ENCODE measurements around the gene SET.
"Not testable (repeated sequence)": the region's sequence is repeated elsewhere in the genome, so short reads cannot be mapped to it uniquely, and the experiment has no call there.

Gene SET

GRCh38 chr9:128657796-128658195 lies 31.2 kb upstream of the SET start:
- H3K27ac ChIP-seq (ENCODE audit: low read depth, low read length) = no peak overlapping the region
- WGBS = 93% methylated on average over 2 of the region's 3 CpGs

GRCh38 chr9:128666481-128666941 lies 22.5 kb upstream of the SET start:
- H3K36me3 ChIP-seq (ENCODE audit: insufficient read depth, low read length); H3K4me1 ChIP-seq (ENCODE audit: insufficient read depth, low read length); H3K9ac ChIP-seq (ENCODE audit: low read depth, low read length); H3K4me3 ChIP-seq (ENCODE audit: low read length); H3K27ac ChIP-seq (ENCODE audit: low read depth, low read length); H3K27me3 ChIP-seq (ENCODE audit: insufficient read depth, low read length); H3K9me3 ChIP-seq (ENCODE audit: insufficient read depth, low read depth, low read length): not testable (repeated sequence)
- WGBS = 92% methylated on average over 8 of the region's 8 CpGs

More at GRCh38 chr9:128657796-128658195, 31.2 kb upstream of the SET start:
- Histone ChIP-seq H3K4me1 (ENCODE audit: insufficient read depth, low read length) (no peaks in the 10 kb centered on the region), H3K27me3 (ENCODE audit: insufficient read depth, low read length) (no peaks in the 10 kb centered on the region), H3K4me3 (ENCODE audit: low read length) (no peak overlapping the region), H3K9me3 (ENCODE audit: insufficient read depth, low read depth, low read length) (no peaks in the 10 kb centered on the region), H3K9ac (ENCODE audit: low read depth, low read length) (no peak overlapping the region), H3K36me3 (ENCODE audit: insufficient read depth, low read length) (0 out of 2 replicates have a peak, but pooled peaks cover 3% of the 10 kb centered on the region)

GRCh38 chr9:128669786-128670185 lies 19.2 kb upstream of the SET start:
- Histone ChIP-seq H3K9me3 (ENCODE audit: insufficient read depth, low read depth, low read length) (no peaks in the 10 kb centered on the region), H3K4me1 (ENCODE audit: insufficient read depth, low read length) (no peaks in the 10 kb centered on the region), H3K36me3 (ENCODE audit: insufficient read depth, low read length) (no peaks in the 10 kb centered on the region), H3K4me3 (ENCODE audit: low read length) (no peak overlapping the region), H3K27me3 (ENCODE audit: insufficient read depth, low read length) (no peaks in the 10 kb centered on the region), H3K27ac (ENCODE audit: low read depth, low read length) (no peak overlapping the region), H3K9ac (ENCODE audit: low read depth, low read length) (no peak overlapping the region)
- 92% methylated on average over 6 of the region's 6 CpGs for WGBS

- Histone ChIP-seq H3K27me3 (ENCODE audit: insufficient read depth, low read length) (no peaks in the 10 kb centered on the region), H3K27ac (ENCODE audit: low read depth, low read length) (no peak overlapping the region), H3K4me1 (ENCODE audit: insufficient read depth, low read length) (no peaks in the 10 kb centered on the region), H3K9me3 (ENCODE audit: insufficient read depth, low read depth, low read length) (no peaks in the 10 kb centered on the region), H3K9ac (ENCODE audit: low read depth, low read length) (no peak overlapping the region), H3K36me3 (ENCODE audit: insufficient read depth, low read length) (no peaks in the 10 kb centered on the region), H3K4me3 (ENCODE audit: low read length) (no peak overlapping the region)
- 99% methylated on average over 4 of the region's 4 CpGs for WGBS
Observed at GRCh38 chr9:128675382-128675781, 13.6 kb upstream of the SET start.

- Histone ChIP-seq H3K4me3 (ENCODE audit: low read length) (no peak overlapping the region), H3K27me3 (ENCODE audit: insufficient read depth, low read length) (no peaks in the 10 kb centered on the region), H3K36me3 (ENCODE audit: insufficient read depth, low read length) (no peaks in the 10 kb centered on the region), H3K4me1 (ENCODE audit: insufficient read depth, low read length) (no peaks in the 10 kb centered on the region), H3K9ac (ENCODE audit: low read depth, low read length) (no peak overlapping the region), H3K9me3 (ENCODE audit: insufficient read depth, low read depth, low read length) (no peaks in the 10 kb centered on the region), H3K27ac (ENCODE audit: low read depth, low read length) (no peak overlapping the region)
- WGBS = 90% methylated on average over 10 of the region's 10 CpGs
Observed at GRCh38 chr9:128677794-128678193, 11.2 kb upstream of the SET start.

GRCh38 chr9:128683340-128684064 lies 5.5 kb upstream of the SET start:
- Histone ChIP-seq H3K36me3 (ENCODE audit: insufficient read depth, low read length) (no peaks in the 10 kb centered on the region; the same call in 1 of the 2 replicates), H3K4me3 (ENCODE audit: low read length) (peak overlapping the region; percentile 96), H3K27me3 (ENCODE audit: insufficient read depth, low read length) (no peaks in the 10 kb centered on the region), H3K27ac (ENCODE audit: low read depth, low read length) (peak overlapping the region; percentile 98), H3K9ac (ENCODE audit: low read depth, low read length) (peak overlapping the region; percentile 98), H3K4me1 (ENCODE audit: insufficient read depth, low read length) (peaks cover 20% of the 10 kb centered on the region), H3K9me3 (ENCODE audit: insufficient read depth, low read depth, low read length) (no peaks in the 10 kb centered on the region)
- 0% methylated on average over 21 of the region's 21 CpGs for WGBS

- Histone ChIP-seq H3K9me3 (ENCODE audit: insufficient read depth, low read depth, low read length) (no peaks in the 10 kb centered on the region), H3K27ac (ENCODE audit: low read depth, low read length) (peak overlapping the region; percentile 98), H3K4me3 (ENCODE audit: low read length) (peak overlapping the region; percentile 96), H3K9ac (ENCODE audit: low read depth, low read length) (peak overlapping the region; percentile 98), H3K4me1 (ENCODE audit: insufficient read depth, low read length) (peaks cover 20% of the 10 kb centered on the region), H3K27me3 (ENCODE audit: insufficient read depth, low read length) (no peaks in the 10 kb centered on the region), H3K36me3 (ENCODE audit: insufficient read depth, low read length) (no peaks in the 10 kb centered on the region; the same call in 1 of the 2 replicates)
- WGBS = 0% methylated on average over 2 of the region's 3 CpGs
Observed at GRCh38 chr9:128684065-128684324, 5.0 kb upstream of the SET start.

GRCh38 chr9:128684325-128685199 lies 4.5 kb upstream of the SET start:
- peak overlapping the region; percentile 98 for H3K27ac ChIP-seq (ENCODE audit: low read depth, low read length)
- under 1% methylated on average over 15 of the region's 15 CpGs for WGBS

GRCh38 chr9:128685636-128686489 lies 3.2 kb upstream of the SET start:
- H3K4me3 ChIP-seq (ENCODE audit: low read length) = peak overlapping the region; percentile 96
- 41% methylated on average over 12 of the region's 17 CpGs for WGBS

More at GRCh38 chr9:128684325-128685199, 4.5 kb upstream of the SET start:
- Histone ChIP-seq H3K4me1 (ENCODE audit: insufficient read depth, low read length) (peaks cover 20% of the 10 kb centered on the region), H3K36me3 (ENCODE audit: insufficient read depth, low read length) (no peaks in the 10 kb centered on the region; the same call in 1 of the 2 replicates), H3K9ac (ENCODE audit: low read depth, low read length) (peak overlapping the region; percentile 98), H3K9me3 (ENCODE audit: insufficient read depth, low read depth, low read length) (no peaks in the 10 kb centered on the region), H3K4me3 (ENCODE audit: low read length) (peak overlapping the region; percentile 96), H3K27me3 (ENCODE audit: insufficient read depth, low read length) (no peaks in the 10 kb centered on the region)

GRCh38 chr9:128687453-128687852 lies 1.6 kb upstream of the SET start:
- Histone ChIP-seq H3K4me3 (ENCODE audit: low read length) (peak overlapping the region; percentile 72; the same call in 1 of the 2 replicates), H3K27me3 (ENCODE audit: insufficient read depth, low read length) (no peaks in the 10 kb centered on the region), H3K9ac (ENCODE audit: low read depth, low read length) (no peak overlapping the region), H3K27ac (ENCODE audit: low read depth, low read length) (no peak overlapping the region), H3K9me3 (ENCODE audit: insufficient read depth, low read depth, low read length) (no peaks in the 10 kb centered on the region), H3K36me3 (ENCODE audit: insufficient read depth, low read length) (peaks cover 22% of the 10 kb centered on the region), H3K4me1 (ENCODE audit: insufficient read depth, low read length) (peaks cover 31% of the 10 kb centered on the region)
- WGBS = 71% methylated on average over 4 of the region's 4 CpGs

More at GRCh38 chr9:128685636-128686489, 3.2 kb upstream of the SET start:
- Histone ChIP-seq H3K27ac (ENCODE audit: low read depth, low read length) (no peak overlapping the region), H3K4me1 (ENCODE audit: insufficient read depth, low read length) (peaks cover 23% of the 10 kb centered on the region), H3K36me3 (ENCODE audit: insufficient read depth, low read length) (peaks cover 7% of the 10 kb centered on the region), H3K27me3 (ENCODE audit: insufficient read depth, low read length) (no peaks in the 10 kb centered on the region), H3K9ac (ENCODE audit: low read depth, low read length) (0 out of 2 replicates have a peak overlapping the region, but pooled peaks have one; percentile 98), H3K9me3 (ENCODE audit: insufficient read depth, low read depth, low read length) (no peaks in the 10 kb centered on the region)

Measured in HUES64 (cell line).